ENCODE results near the gene FBXL17.

GRCh38 chr5:107930891-107931290, 451.0 kb downstream of the FBXL17 start:
- TF ChIP-seq CTCF (IDR thresholded peaks at IDR 0.05) (no peak), ZFX (IDR thresholded peaks at IDR 0.05; ENCODE audit: borderline replicate concordance) (no peak)

All from 22Rv1 (cell line).